Measurements from ENCODE around the gene OTUD6A.

Gene OTUD6A

DNA sequence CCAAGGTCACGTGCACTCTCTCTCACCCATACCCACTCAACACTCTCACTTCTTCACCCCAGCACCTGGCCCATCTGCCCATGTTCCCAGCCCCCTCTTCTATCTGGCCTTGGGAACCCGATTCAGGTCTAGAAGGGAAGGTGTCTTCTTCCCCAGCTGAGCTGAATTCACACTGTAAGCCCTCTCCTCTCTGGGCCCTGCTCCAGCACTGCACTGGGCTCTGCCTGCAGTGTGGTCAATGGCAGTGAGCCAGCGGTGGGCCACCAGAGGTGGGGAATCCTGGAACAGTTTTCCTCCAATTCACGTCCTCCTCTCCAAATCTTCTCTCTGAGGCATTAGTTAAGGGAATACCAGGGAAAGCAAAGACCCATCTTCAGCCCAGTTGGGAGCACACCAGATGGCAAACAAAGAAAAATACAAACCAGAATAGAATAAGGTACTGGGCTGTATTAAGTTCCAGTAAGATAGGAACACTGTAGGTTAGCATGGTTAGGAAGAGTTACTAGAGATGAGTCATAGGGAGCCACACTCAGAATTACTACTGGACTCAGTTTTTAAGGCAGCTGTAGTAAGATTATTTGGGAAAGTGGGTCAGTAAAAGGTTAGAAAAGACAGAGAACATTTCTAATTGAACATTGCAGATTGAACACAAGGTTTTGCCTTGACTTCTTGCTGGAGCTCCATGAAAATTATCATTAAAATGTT is 17.6 kb upstream of the OTUD6A start:
- DNase-seq: no peak
- Histone ChIP-seq H3K79me2 (ENCODE audit: insufficient read depth, low read length) (no peaks in the 10 kb centered on the region), H3K9ac (ENCODE audit: low read depth, low read length) (no peak overlapping the region), H3K4me3 (ENCODE audit: low read depth in 1 of 2, low read length in 2 of 2) (no peak overlapping the region), H4K20me1 (ENCODE audit: insufficient read depth, low read length) (no peaks in the 10 kb centered on the region), H3K4me1 (ENCODE audit: insufficient read depth, low read length) (no peaks in the 10 kb centered on the region), H3K36me3 (ENCODE audit: insufficient read depth, low read length) (no peaks in the 10 kb centered on the region), H3K9me3 (ENCODE audit: insufficient read depth, low read length, severe bottlenecking) (no peaks in the 10 kb centered on the region), H3K27me3 (ENCODE audit: insufficient read depth, low read length, poor library complexity) (no peaks in the 10 kb centered on the region), H3K27ac (ENCODE audit: low read length) (no peak overlapping the region), H2AFZ (ENCODE audit: low read depth, low read length) (no peak overlapping the region), H3K4me2 (ENCODE audit: insufficient read depth, low read length) (no peak overlapping the region)
- ATAC-seq (ENCODE audit: insufficient read depth, low read depth): no peak
- TF ChIP-seq EZH2 (IDR thresholded peaks at IDR 0.05; ENCODE audit: borderline replicate concordance, low read depth, low read length, severe bottlenecking): no peak
- TF ChIP-seq, protein P1, sequence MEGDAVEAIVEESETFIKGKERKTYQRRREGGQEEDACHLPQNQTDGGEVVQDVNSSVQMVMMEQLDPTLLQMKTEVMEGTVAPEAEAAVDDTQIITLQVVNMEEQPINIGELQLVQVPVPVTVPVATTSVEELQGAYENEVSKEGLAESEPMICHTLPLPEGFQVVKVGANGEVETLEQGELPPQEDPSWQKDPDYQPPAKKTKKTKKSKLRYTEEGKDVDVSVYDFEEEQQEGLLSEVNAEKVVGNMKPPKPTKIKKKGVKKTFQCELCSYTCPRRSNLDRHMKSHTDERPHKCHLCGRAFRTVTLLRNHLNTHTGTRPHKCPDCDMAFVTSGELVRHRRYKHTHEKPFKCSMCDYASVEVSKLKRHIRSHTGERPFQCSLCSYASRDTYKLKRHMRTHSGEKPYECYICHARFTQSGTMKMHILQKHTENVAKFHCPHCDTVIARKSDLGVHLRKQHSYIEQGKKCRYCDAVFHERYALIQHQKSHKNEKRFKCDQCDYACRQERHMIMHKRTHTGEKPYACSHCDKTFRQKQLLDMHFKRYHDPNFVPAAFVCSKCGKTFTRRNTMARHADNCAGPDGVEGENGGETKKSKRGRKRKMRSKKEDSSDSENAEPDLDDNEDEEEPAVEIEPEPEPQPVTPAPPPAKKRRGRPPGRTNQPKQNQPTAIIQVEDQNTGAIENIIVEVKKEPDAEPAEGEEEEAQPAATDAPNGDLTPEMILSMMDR (IDR thresholded peaks at IDR 0.05; ENCODE audit: borderline replicate concordance, extremely low read depth, low read length, poor library complexity, severe bottlenecking): no peak

DNA sequence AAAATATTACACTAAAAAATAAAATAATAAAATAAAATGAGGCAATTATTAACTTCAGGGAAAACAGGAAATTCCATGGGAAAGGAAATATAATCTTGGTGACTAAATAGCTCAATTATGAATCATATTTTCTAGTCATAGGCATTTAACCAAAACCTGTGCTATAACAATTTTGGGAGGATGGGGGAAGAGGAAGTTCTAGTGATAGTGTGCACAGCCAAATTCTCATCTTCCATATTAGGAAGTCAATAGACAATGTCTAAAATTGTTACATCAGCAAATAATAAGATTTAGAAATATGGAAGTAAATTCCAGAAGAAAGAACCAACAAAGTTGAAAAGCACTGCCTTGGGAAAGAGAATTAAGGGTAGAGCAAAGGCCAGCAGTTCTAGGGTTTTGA is 15.3 kb upstream of the OTUD6A start:
- DNase-seq (no peak), ATAC-seq (ENCODE audit: insufficient read depth, low read depth) (no peak)
- no peak for TF ChIP-seq EZH2 (IDR thresholded peaks at IDR 0.05; ENCODE audit: borderline replicate concordance, low read depth, low read length, severe bottlenecking)
- TF ChIP-seq, protein P1 (IDR thresholded peaks at IDR 0.05; ENCODE audit: borderline replicate concordance, extremely low read depth, low read length, poor library complexity, severe bottlenecking): no peak
- H3K9me3 ChIP-seq (ENCODE audit: insufficient read depth, low read length, severe bottlenecking): no peaks in the 10 kb centered on the region
- H3K36me3 ChIP-seq (ENCODE audit: insufficient read depth, low read length): no peaks in the 10 kb centered on the region
- H3K4me1 ChIP-seq (ENCODE audit: insufficient read depth, low read length): no peaks in the 10 kb centered on the region
- H3K79me2 ChIP-seq (ENCODE audit: insufficient read depth, low read length): no peaks in the 10 kb centered on the region
- H3K9ac ChIP-seq (ENCODE audit: low read depth, low read length): no peak overlapping the region
- H4K20me1 ChIP-seq (ENCODE audit: insufficient read depth, low read length): no peaks in the 10 kb centered on the region
- no peaks in the 10 kb centered on the region for H3K27me3 ChIP-seq (ENCODE audit: insufficient read depth, low read length, poor library complexity)
- no peak overlapping the region for H3K27ac ChIP-seq (ENCODE audit: low read length)
- H3K4me2 ChIP-seq (ENCODE audit: insufficient read depth, low read length): no peak overlapping the region
- H2AFZ ChIP-seq (ENCODE audit: low read depth, low read length): no peak overlapping the region
- no peak overlapping the region for H3K4me3 ChIP-seq (ENCODE audit: low read depth in 1 of 2, low read length in 2 of 2)

DNA sequence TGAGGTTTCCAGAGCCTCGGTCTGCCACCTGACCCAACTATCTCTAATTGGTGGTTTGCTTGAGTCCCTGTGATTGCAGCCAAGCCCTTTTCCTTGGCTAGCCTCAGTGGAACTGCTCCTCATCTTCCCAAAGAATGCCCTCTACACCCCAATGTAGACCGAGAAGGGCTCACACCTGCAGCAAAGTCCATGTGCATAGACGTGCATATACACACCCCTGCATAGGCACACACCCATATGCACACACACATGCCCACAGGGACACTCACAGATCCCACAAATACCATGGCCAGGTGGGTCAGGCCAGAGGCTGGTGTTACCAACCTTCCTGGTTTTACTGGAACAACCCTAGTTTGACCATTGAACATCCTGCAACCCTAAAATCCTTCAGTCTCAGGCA is 12.9 kb upstream of the OTUD6A start:
- Histone ChIP-seq H3K79me2 (ENCODE audit: insufficient read depth, low read length) (no peaks in the 10 kb centered on the region), H3K4me1 (ENCODE audit: insufficient read depth, low read length) (no peaks in the 10 kb centered on the region), H4K20me1 (ENCODE audit: insufficient read depth, low read length) (no peaks in the 10 kb centered on the region), H3K4me2 (ENCODE audit: insufficient read depth, low read length) (no peak overlapping the region), H3K9me3 (ENCODE audit: insufficient read depth, low read length, severe bottlenecking) (no peaks in the 10 kb centered on the region), H3K9ac (ENCODE audit: low read depth, low read length) (no peak overlapping the region), H3K27ac (ENCODE audit: low read length) (no peak overlapping the region), H2AFZ (ENCODE audit: low read depth, low read length) (no peak overlapping the region), H3K27me3 (ENCODE audit: insufficient read depth, low read length, poor library complexity) (no peaks in the 10 kb centered on the region), H3K4me3 (ENCODE audit: low read depth in 1 of 2, low read length in 2 of 2) (no peak overlapping the region), H3K36me3 (ENCODE audit: insufficient read depth, low read length) (no peaks in the 10 kb centered on the region)
- ATAC-seq (ENCODE audit: insufficient read depth, low read depth) (no peak), DNase-seq (no peak)
- TF ChIP-seq EZH2 (IDR thresholded peaks at IDR 0.05; ENCODE audit: borderline replicate concordance, low read depth, low read length, severe bottlenecking): no peak
- TF ChIP-seq, protein P1 (IDR thresholded peaks at IDR 0.05; ENCODE audit: borderline replicate concordance, extremely low read depth, low read length, poor library complexity, severe bottlenecking): no peak

Measured in DND-41 (cell line).